Hepatocyte (in vitro differentiated cells): ENCODE measurements around the gene CLN5. TPM values are rescaled to one million over a fixed set of nuclear protein-coding genes. Genes with fewer than 3 reads are reported as not detected.

ENCODE experiments used
- DNase-seq: peaks from one replicate; pipeline ENCODE4 v3.0.0-alpha.2; 2016; ENCODE audit warnings: low spot score
- H2AFZ ChIP-seq: fragments of 200-600 bp; sonication (generic); 2 replicates; pipeline ENCODE4 v1.6.0; 2016; ENCODE audit warnings: antibody characterized with exemption, mild to moderate bottlenecking
- H3K27ac ChIP-seq: fragments of 200-600 bp; sonication (generic); 2 replicates; pipeline ENCODE4 v1.5.1; 2016; ENCODE audit warnings: mild to moderate bottlenecking
- H3K27me3 ChIP-seq: fragments of 200-600 bp; sonication (generic); 2 replicates; pipeline ENCODE4 v1.6.1; 2016
- H3K36me3 ChIP-seq: fragments of 200-600 bp; sonication (generic); replicated peaks from 2 replicates; pipeline ENCODE4 v1.5.1; 2016; ENCODE audit warnings: low read depth; ENCODE audit not compliant: insufficient read depth
- H3K4me1 ChIP-seq: fragments of 200-600 bp; sonication (generic); 2 replicates; pipeline ENCODE4 v1.5.1; 2016; ENCODE audit warnings: mild to moderate bottlenecking, moderate library complexity; ENCODE audit not compliant: insufficient read depth
- H3K4me2 ChIP-seq: fragments of 200-600 bp; sonication (generic); 2 replicates; pipeline ENCODE4 v1.6.0; 2016
- H3K4me3 ChIP-seq: fragments of 200-600 bp; sonication (generic); 2 replicates; pipeline ENCODE4 v1.5.1; 2016; ENCODE audit warnings: mild to moderate bottlenecking
- H3K79me2 ChIP-seq: fragments of 200-600 bp; sonication (generic); 2 replicates; pipeline ENCODE4 v1.6.0; 2017; ENCODE audit warnings: mild to moderate bottlenecking
- H3K9me2 ChIP-seq: fragments of 200-600 bp; sonication (generic); replicated peaks from 2 replicates; pipeline ENCODE4 v1.6.0; 2017; ENCODE audit warnings: mild to moderate bottlenecking; ENCODE audit not compliant: insufficient read depth
- H3K9me3 ChIP-seq: fragments of 200-600 bp; sonication (generic); 2 replicates; pipeline ENCODE4 v1.5.1; 2016; ENCODE audit warnings: low read depth, mild to moderate bottlenecking
- H4K20me1 ChIP-seq: fragments of 200-600 bp; sonication (generic); 2 replicates; pipeline ENCODE4 v1.6.0; 2016; ENCODE audit warnings: mild to moderate bottlenecking; ENCODE audit not compliant: insufficient read depth, poor library complexity, severe bottlenecking
- EZH2 ChIP-seq: fragments of 200-600 bp; sonication (generic); IDR thresholded peaks from 2 replicates; pipeline ENCODE4 v1.6.1; 2016; ENCODE audit warnings: antibody characterized with exemption, mild to moderate bottlenecking, borderline replicate concordance
- EZH2phosphoT487 ChIP-seq: fragments of 200-600 bp; sonication (generic); IDR thresholded peaks from one replicate; pipeline ENCODE4 v1.6.1; 2018; ENCODE audit warnings: antibody characterized with exemption, mild to moderate bottlenecking, low read depth, moderate library complexity; ENCODE audit not compliant: unreplicated experiment, severe bottlenecking
- WGBS: methylation state at CpG from one replicate; pipeline ENCODE4 v1.1.6; 2016; ENCODE audit warnings: low lambda C conversion rate; ENCODE audit errors: missing lambda C conversion rate; 5-methylcytosine and 5-hydroxymethylcytosine counted together
- polyA plus RNA-seq: library from polyadenylated mRNA; unstranded; fragments of >200 nt; fragmentation: Nextera tagmentation; extraction: Ambion mirVana; gene quantifications from 2 replicates; pipeline ENCODE4 v1.2.1, GENCODE V29; 2016
- total RNA-seq: library from RNA; depleted of rRNA; stranded (reverse); fragments of >200 nt; gene quantifications from 2 replicates; pipeline ENCODE4 v1.2.3, GENCODE V29; 2014
- TF ChIP-seq, protein P1 (sequence below): fragments of 200-600 bp; sonication (generic); IDR thresholded peaks from 2 replicates; pipeline ENCODE4 v1.5.1; 2016; ENCODE audit warnings: antibody characterized with exemption, mild to moderate bottlenecking; ENCODE audit not compliant: poor library complexity

CLN5 gene
- total and polyA plus RNA-seq, 2 experiments from 2014 or later = 31.5 to 45.2 TPM

DNA sequence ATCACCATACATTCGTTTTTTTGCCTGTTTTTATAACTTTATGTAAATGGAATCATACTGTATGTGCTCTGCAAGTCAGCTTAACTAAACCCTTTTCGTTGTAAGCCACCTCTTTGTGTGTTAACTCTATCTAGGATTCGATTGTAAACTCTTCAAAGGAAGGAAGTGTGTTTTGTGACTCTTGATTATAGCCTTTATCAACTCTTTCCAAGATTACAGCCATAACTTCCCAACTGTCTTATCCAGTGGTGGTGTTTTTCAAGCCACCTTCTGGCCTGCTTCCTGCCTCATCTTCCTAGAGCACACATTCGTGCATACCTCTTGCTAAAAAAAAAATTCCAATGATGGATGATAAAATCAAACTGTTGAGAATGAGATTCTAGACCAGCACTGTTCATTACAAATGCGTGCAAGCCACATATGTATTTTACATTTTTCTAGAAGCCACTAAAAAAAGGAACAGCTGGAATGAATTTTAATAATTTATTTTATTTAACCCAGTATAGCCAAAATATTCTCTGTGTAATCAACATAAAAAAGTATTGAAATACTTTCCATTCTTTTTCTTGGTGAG, 47.1 kb downstream of the CLN5 start:
- Histone ChIP-seq H3K4me2 (no peak overlapping the region), H4K20me1 (no peaks in the 10 kb centered on the region), H3K79me2 (no peaks in the 10 kb centered on the region), H3K27ac (no peak overlapping the region), H3K4me3 (no peak overlapping the region), H3K9me3 (no peaks in the 10 kb centered on the region), H3K9me2 (no peaks in the 10 kb centered on the region), H3K4me1 (peaks cover 4% of the 10 kb centered on the region), H2AFZ (no peak overlapping the region), H3K27me3 (no peaks in the 10 kb centered on the region), H3K36me3 (no peaks in the 10 kb centered on the region)
- TF ChIP-seq EZH2phosphoT487 = no peak
- TF ChIP-seq, protein P1, sequence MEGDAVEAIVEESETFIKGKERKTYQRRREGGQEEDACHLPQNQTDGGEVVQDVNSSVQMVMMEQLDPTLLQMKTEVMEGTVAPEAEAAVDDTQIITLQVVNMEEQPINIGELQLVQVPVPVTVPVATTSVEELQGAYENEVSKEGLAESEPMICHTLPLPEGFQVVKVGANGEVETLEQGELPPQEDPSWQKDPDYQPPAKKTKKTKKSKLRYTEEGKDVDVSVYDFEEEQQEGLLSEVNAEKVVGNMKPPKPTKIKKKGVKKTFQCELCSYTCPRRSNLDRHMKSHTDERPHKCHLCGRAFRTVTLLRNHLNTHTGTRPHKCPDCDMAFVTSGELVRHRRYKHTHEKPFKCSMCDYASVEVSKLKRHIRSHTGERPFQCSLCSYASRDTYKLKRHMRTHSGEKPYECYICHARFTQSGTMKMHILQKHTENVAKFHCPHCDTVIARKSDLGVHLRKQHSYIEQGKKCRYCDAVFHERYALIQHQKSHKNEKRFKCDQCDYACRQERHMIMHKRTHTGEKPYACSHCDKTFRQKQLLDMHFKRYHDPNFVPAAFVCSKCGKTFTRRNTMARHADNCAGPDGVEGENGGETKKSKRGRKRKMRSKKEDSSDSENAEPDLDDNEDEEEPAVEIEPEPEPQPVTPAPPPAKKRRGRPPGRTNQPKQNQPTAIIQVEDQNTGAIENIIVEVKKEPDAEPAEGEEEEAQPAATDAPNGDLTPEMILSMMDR = no peak
- no peak for TF ChIP-seq EZH2
- 63% methylated on average over 5 of the region's 5 CpGs for WGBS
- no peak for DNase-seq

DNA sequence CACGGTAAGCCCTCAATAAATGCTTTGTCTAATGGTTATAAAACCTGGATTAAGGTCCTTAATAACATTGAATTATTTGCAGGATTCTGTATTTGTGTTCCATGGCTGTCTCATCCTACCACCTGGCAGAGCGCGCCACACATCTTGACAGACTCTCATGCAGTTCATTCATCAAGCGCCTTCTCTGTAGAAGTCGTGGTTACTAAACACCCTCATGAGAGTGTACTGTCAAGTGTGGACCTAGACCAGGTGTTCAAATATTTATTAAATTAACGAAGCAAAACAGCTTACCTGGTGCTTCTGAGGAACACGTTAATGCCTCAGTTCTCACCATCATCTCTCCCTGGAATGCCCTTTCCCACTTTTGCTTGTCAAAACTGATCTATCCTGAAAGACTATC, 48.2 kb downstream of the CLN5 start:
- Histone ChIP-seq H3K79me2 (no peaks in the 10 kb centered on the region), H4K20me1 (no peaks in the 10 kb centered on the region), H3K36me3 (no peaks in the 10 kb centered on the region), H3K27me3 (no peaks in the 10 kb centered on the region), H3K4me3 (no peak overlapping the region), H3K9me3 (no peaks in the 10 kb centered on the region), H3K4me1 (peaks cover 4% of the 10 kb centered on the region), H2AFZ (no peak overlapping the region), H3K27ac (no peak overlapping the region), H3K4me2 (no peak overlapping the region), H3K9me2 (no peaks in the 10 kb centered on the region)
- WGBS = 98% methylated on average over 7 of the region's 7 CpGs
- no peak for TF ChIP-seq EZH2phosphoT487
- TF ChIP-seq EZH2 = no peak
- TF ChIP-seq, protein P1 = no peak
- no peak for DNase-seq

DNA sequence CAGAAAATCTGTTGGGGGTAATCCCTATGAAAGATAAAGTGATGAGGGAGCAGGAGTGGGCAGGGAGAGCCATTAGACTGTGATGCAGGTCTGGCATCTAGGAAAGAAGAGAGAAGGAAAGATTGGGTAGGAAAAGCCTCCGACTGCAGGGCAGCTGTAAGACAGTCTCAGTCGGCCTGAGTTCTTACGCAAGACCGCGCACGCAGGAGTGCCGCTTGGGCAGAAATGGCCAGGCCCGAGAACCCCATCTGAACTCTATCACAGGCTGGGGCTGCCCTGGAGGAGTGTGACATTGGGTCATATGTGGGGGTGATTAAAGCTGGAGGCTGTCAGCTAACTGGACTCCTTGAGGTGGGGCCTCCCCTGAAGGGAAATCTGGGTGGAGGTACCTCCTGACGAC, 49.0 kb downstream of the CLN5 start:
- TF ChIP-seq EZH2phosphoT487 (no peak), EZH2 (no peak)
- TF ChIP-seq, protein P1 = no peak
- H3K4me3 ChIP-seq = no peak overlapping the region
- no peaks in the 10 kb centered on the region for H3K27me3 ChIP-seq
- no peaks in the 10 kb centered on the region for H3K36me3 ChIP-seq
- peaks cover 4% of the 10 kb centered on the region for H3K4me1 ChIP-seq
- no peak overlapping the region for H3K27ac ChIP-seq
- H3K79me2 ChIP-seq = no peaks in the 10 kb centered on the region
- H4K20me1 ChIP-seq = no peaks in the 10 kb centered on the region
- H3K9me3 ChIP-seq = no peaks in the 10 kb centered on the region
- DNase-seq = no peak
- H3K4me2 ChIP-seq = no peak overlapping the region
- H2AFZ ChIP-seq = no peak overlapping the region
- no peaks in the 10 kb centered on the region for H3K9me2 ChIP-seq
- WGBS = 89% methylated on average over 9 of the region's 9 CpGs
